Esophagus squamous epithelium (tissue), 5 donors: ENCODE results near the gene SMIM9. TPM values are rescaled to one million over a fixed set of nuclear protein-coding genes. Genes with fewer than 3 reads are reported as not detected.
"Not testable (repeated sequence)": the region's sequence is repeated elsewhere in the genome, so short reads cannot be mapped to it uniquely, and the experiment has no call there.

ENCODE experiments used
- DNase-seq: peaks from one replicate; lab custom pipeline; 2025; lab: John Stamatoyannopoulos, UW
- H3K27ac ChIP-seq, 4 donors: fragments of 200-600 bp; sonication (generic); one replicate each; pipeline ENCODE4 v1.5.1; 2016 to 2019; ENCODE audit warnings: mild to moderate bottlenecking in 1 of 4
- H3K27me3 ChIP-seq, 4 donors: fragments of 200-600 bp; sonication (generic); 1 replicate in 3 of 4; 2 replicates in 1 of 4; pipeline versions ENCODE4 v1.5.1 to v1.6.0; 2017 to 2021; ENCODE audit warnings: antibody characterized with exemption in 1 of 4
- H3K36me3 ChIP-seq, 3 donors: fragments of 200-600 bp; sonication (generic); one replicate each; pipeline ENCODE4 v1.5.1; 2016 to 2019
- H3K4me1 ChIP-seq, 3 donors: fragments of 200-600 bp; sonication (generic); one replicate each; pipeline ENCODE4 v1.5.1; 2017 to 2019
- H3K4me3 ChIP-seq, 4 donors: fragments of 200-600 bp; sonication (generic); 1 replicate in 3 of 4; 2 replicates in 1 of 4; pipeline ENCODE4 v1.5.1; 2016 to 2019; ENCODE audit warnings: mild to moderate bottlenecking in 2 of 4, moderate library complexity in 1 of 4
- H3K9me3 ChIP-seq, 3 donors: fragments of 200-600 bp; sonication (generic); one replicate each; pipeline ENCODE4 v1.5.1; 2016 to 2019
- POLR2A ChIP-seq, 4 donors: fragments of 450-650 bp; IDR thresholded peaks; one replicate each; pipeline ENCODE4 v1.6.1; 2017; ENCODE audit warnings: antibody characterized with exemption in 4 of 4, mild to moderate bottlenecking in 4 of 4, moderate library complexity in 3 of 4
- WGBS, 2 donors: methylation state at CpG; one replicate each; pipeline ENCODE4 v1.1.5; 2018; 5-methylcytosine and 5-hydroxymethylcytosine counted together
- intact Hi-C: fragments of 100-400 bp; cut with DNase I; formaldehyde crosslinking; loops from one replicate; pipeline ENCODE4 v1.15.0; 2022
- total RNA-seq, 4 donors: library from RNA; depleted of rRNA; stranded (reverse); fragments of >200 nt; gene quantifications; one replicate each; pipeline ENCODE4 v1.1.0, GENCODE V29; 2016
- TF ChIP-seq, protein P1 (sequence below), 6 experiments: fragments of 450-650 bp in 4 of 6; fragments of 200-600 bp in 2 of 6; sonication (generic) in 2 of 6; IDR thresholded peaks; one replicate each; pipeline ENCODE4 v1.5.1; 2016 to 2019; ENCODE audit warnings: antibody characterized with exemption in 6 of 6, mild to moderate bottlenecking in 4 of 6, moderate library complexity in 4 of 6
- donor health status: DM: yes; HTN: yes; CAD: no.

SMIM9 gene
- not detected for total RNA-seq

DNA sequence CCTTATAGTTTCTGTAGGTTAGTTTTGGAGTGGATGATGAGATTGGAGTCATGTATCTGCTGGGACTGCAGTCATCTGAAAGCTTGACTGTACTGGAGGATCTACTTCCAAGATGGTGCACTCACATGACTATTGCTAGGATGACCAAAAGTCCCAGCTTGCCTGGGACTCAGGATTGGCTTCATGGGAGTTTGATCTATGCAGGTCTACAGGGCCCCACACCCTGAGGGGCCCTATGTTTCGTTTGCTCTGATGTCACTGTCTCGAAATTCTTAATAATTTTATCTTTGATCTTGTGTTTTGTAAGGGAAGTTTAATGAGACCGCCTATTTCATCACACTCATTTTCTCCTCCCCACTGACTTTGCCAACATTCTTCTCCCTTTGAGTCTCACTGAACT, at the start of gene SMIM9:
SMIM9 (minus strand) TSS at position 101 of the 400 bp plus-strand sequence. CDS start 3,806 bp downstream, outside the sequence.
- Histone ChIP-seq H3K27me3 (no peaks in the 10 kb centered on the region), H3K27ac (no peak within 1 kb of the TSS), H3K4me3 (no peak within 1 kb of the TSS), H3K36me3 (no peaks in the 10 kb centered on the region), H3K4me1 (no peaks in the 10 kb centered on the region), H3K9me3 (no peaks in the 10 kb centered on the region)
- DNase-seq: no peak
- no peak for TF ChIP-seq POLR2A (IDR thresholded peaks at IDR 0.05)
- TF ChIP-seq, protein P1, sequence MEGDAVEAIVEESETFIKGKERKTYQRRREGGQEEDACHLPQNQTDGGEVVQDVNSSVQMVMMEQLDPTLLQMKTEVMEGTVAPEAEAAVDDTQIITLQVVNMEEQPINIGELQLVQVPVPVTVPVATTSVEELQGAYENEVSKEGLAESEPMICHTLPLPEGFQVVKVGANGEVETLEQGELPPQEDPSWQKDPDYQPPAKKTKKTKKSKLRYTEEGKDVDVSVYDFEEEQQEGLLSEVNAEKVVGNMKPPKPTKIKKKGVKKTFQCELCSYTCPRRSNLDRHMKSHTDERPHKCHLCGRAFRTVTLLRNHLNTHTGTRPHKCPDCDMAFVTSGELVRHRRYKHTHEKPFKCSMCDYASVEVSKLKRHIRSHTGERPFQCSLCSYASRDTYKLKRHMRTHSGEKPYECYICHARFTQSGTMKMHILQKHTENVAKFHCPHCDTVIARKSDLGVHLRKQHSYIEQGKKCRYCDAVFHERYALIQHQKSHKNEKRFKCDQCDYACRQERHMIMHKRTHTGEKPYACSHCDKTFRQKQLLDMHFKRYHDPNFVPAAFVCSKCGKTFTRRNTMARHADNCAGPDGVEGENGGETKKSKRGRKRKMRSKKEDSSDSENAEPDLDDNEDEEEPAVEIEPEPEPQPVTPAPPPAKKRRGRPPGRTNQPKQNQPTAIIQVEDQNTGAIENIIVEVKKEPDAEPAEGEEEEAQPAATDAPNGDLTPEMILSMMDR (IDR thresholded peaks at IDR 0.05): no peak
- 73 to 93% methylated on average over 3 of the region's 3 CpGs for WGBS, 2 donors
- intact Hi-C loops: no loop called here

DNA sequence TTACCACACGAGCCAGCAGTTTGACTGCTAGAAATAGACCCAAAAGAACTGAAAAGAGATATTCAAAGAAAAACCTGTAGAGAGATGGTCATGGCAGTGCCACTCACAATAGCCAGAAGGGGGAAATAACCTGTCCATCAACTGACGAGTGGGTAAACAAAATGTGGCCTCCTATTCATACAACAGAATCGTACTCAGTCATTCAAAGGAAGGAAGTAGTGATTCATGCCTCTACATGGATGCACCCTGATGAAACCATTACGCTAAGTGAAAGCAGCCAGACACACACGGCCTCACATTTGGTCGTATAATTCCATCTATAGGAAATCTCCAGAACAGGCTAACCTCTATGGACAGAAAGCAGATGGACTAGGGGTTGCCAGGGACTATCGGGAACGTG, 49.6 kb upstream of the SMIM9 start:
- intact Hi-C loops, DNase-seq, H3K4me1 ChIP-seq, H3K36me3 ChIP-seq, H3K4me3 ChIP-seq, H3K27me3 ChIP-seq, H3K27ac ChIP-seq, H3K9me3 ChIP-seq: not testable (repeated sequence)
- no CpG with 5 or more reads among the region's 8 CpGs for WGBS, 2 donors

DNA sequence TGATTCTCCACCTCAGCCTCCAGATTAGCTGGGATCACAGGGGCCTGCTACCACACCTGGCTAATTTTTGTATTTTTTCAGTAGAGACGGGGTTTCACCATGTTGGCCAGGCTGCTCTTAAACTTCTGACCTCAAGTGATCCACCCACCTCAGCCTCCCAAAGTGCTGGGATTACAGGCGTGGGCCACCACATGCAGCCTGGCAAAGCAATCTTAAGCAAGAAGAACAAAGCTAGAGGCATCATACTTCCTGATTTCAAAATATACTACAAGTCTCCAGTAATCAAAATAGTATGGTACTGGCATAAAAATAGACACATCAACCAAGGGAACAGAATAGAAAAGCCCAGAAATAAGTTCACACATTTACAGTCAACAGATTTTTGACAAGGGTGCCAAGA, 38.9 kb upstream of the SMIM9 start:
- H3K36me3 ChIP-seq: no peaks in the 10 kb centered on the region
- no peak overlapping the region for H3K27ac ChIP-seq
- no peaks in the 10 kb centered on the region for H3K27me3 ChIP-seq
- H3K9me3 ChIP-seq: peaks cover 0 to 6% (median 0%) of the 10 kb centered on the region in 3 donors
- intact Hi-C loops: no loop called here
- no peak for DNase-seq
- WGBS, 2 donors: 60 to 80% methylated on average over 1 to 2 of the region's 2 CpGs
- H3K4me3 ChIP-seq: no peak overlapping the region
- TF ChIP-seq POLR2A (IDR thresholded peaks at IDR 0.05): no peak
- TF ChIP-seq, protein P1 (IDR thresholded peaks at IDR 0.05): no peak
- no peaks in the 10 kb centered on the region for H3K4me1 ChIP-seq

DNA sequence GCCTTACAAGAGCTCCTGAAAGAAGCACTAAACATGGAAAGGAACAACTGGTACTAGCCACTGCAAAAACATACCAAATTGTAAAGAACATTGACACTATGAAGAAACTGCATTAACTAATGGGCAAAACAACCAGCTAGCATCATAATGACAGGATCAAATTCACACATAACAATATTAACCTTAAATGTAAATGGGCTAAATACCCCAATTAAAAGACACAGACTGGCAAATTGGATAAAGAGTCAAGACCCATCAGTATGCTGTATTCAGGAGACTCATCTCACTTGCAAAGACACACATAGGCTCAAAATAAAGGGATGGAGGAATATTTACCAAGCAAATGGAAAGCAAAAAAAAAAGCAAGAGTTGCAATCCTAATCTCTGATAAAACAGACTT, 34.1 kb upstream of the SMIM9 start:
- H3K27me3 ChIP-seq, DNase-seq, intact Hi-C loops, H3K4me3 ChIP-seq, H3K36me3 ChIP-seq, H3K4me1 ChIP-seq, H3K27ac ChIP-seq: not testable (repeated sequence)
- H3K9me3 ChIP-seq: peaks cover 0 to 12% (median 0%) of the 10 kb centered on the region in 3 donors

DNA sequence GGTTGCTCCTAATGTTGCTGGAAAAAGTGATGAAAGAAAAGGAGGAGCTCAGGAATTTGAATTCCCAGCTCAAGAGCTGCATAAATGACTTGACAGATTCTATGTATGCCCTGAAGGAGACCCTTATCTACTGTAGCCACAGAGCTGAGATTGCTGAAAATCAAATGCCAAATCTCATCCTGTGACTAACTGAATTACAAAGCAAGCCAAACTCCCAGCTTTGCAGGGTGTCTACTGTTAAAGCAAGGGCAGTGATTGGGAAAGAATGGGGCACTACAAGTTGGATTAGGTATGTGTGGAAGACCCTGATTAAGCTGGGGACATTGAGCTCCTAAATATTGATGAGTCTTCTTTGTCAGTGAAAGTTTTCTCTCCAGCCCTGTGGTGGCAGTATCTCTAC, 20.8 kb upstream of the SMIM9 start:
- H3K36me3 ChIP-seq: no peaks in the 10 kb centered on the region
- no peak for TF ChIP-seq POLR2A (IDR thresholded peaks at IDR 0.05)
- TF ChIP-seq, protein P1 (IDR thresholded peaks at IDR 0.05): no peak
- no peaks in the 10 kb centered on the region for H3K9me3 ChIP-seq
- H3K4me1 ChIP-seq: no peaks in the 10 kb centered on the region
- H3K4me3 ChIP-seq: no peak overlapping the region
- H3K27ac ChIP-seq: no peak overlapping the region
- DNase-seq: no peak
- intact Hi-C loops: no loop called here
- H3K27me3 ChIP-seq: no peaks in the 10 kb centered on the region

DNA sequence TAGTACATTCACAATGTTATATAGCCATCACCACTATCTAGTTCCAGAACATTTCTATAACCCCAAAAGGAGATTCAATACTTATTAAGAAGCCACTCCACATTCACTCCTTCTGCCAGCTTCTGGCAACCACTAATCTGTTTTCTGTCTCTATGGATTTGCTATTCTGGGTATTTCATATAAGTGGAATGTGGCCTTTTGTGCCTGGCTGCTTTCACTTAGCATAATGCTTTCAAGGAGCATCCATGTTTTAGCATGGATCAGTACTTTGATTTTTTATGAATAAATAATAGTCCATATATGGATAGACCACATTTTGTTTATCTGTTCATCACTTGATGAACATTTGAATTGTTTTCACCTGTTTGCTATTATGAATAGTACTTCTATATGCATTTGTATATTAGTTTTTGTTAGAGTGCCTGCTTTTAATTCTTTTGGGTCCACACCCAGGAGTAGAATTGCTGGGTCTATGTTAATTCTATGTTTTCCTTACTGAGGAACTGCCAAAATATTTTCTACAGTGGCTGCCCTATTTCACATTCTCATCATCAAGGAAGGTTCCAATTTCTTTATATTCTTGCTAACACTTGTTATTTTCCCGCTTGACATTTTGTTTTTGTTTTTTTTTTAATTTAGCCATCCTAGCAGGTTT, 16.6 kb upstream of the SMIM9 start:
- Histone ChIP-seq H3K4me3 (no peak overlapping the region), H3K36me3 (no peaks in the 10 kb centered on the region), H3K27me3 (no peaks in the 10 kb centered on the region), H3K4me1 (no peaks in the 10 kb centered on the region), H3K9me3 (peaks cover 0 to 11% (median 0%) of the 10 kb centered on the region in 3 donors), H3K27ac (no peak overlapping the region)
- intact Hi-C loops: no loop called here
- WGBS, 2 donors: 83 to 100% methylated on average over 1 of the region's 1 CpG
- TF ChIP-seq, protein P1 (IDR thresholded peaks at IDR 0.05): no peak
- TF ChIP-seq POLR2A (IDR thresholded peaks at IDR 0.05): no peak
- no peak for DNase-seq
